Measurements from ENCODE around the gene HMX2.

The HMX2 gene, protein sequence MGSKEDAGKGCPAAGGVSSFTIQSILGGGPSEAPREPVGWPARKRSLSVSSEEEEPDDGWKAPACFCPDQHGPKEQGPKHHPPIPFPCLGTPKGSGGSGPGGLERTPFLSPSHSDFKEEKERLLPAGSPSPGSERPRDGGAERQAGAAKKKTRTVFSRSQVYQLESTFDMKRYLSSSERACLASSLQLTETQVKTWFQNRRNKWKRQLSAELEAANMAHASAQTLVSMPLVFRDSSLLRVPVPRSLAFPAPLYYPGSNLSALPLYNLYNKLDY

DNA sequence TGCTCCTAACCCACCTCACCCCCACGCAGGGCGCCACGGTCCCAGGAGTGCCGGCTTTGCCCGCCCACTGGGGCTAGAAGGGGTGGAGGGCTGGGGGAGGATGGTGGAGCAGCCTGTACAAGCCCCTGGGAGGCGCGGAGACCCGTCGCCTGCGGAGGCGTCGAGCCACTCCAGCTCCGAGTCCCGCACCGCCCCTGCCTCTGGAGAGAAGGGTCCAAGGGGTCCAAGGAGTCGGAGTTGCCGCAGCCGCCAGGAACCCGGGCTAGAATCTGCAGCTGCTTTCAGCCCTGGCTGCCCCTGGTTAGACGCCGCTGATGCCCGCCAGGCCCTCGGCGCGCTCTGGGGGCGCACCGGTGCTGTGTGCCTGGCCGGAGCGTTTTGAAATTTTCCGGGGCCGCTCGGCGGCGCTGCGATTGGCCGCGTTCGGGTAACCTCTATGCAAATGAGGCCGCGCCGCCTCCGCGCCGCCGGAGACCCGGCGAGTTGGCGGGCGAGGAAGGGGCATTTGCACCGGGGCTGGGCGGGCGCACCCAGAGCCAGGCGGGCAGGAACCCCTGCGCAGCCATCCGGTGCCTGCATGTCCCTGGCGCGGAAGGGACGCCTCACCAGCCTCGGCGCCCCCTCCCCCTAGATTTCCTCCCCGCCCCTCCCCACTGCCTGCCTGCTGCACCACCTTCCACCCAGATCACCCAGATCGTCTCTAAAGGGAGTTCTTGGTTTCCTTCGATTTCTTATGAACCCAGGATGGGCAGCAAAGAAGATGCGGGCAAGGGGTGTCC, at the start of gene HMX2:
Gene HMX2, plus strand, starts transcription at position 502 of the 779 bp plus-strand sequence. Its CDS starts 243 bp downstream, at position 745.
- DNase-seq = no peak

DNA sequence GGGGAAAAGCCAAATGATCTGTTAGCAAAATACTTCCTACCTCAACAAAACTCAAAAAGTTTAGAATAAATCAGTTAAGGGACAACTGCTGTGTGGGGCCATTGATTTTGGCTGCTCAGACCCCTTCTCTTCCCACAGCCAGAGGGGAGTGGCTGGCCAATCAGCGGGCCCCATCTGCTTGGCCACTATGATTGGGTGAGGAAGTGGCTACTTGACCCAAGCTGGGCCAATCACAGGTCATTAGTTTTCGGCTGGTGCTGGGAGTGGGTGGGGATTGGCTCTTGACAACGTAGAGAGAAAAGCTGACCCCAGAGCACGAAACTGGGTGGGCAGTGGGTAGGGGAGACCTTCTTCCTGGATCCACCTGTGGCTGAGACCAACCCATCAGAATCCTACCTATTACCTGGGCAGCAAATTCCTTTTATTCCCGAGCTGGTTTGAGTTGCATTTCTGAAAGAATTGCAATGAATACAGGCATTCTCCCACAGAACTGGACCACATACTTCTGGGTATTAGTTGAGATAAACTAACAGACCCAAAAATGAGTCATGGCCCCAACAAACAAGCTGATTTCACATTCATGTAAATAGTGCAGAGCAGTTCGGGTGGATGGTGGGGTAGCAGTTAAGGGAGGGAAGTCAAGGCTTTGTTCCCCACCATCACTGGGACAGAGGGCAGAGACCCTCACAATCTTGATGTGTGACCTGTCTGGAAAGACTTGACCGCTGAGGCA, 47.7 kb upstream of the HMX2 start:
- no peak for DNase-seq

DNA sequence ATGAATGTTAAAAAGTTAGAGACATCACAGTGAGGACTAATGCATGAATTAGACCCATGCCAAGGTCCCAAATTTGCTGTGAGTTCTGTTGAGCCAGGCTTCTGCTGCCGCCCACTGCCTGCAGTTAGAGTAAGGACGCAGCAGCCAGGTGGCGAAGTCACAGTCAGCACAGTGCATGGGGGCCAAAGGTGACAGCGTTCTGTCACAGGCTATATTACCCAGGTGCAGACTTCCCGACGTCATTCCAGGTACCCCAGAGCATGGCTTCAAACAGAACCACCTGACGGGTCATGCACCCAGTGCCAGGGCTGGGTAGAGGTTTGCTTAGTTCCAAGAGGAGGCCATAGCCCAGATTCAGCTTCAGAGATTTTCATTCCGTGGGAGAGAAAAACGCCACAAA, 46.1 kb upstream of the HMX2 start:
- no peak for DNase-seq

DNA sequence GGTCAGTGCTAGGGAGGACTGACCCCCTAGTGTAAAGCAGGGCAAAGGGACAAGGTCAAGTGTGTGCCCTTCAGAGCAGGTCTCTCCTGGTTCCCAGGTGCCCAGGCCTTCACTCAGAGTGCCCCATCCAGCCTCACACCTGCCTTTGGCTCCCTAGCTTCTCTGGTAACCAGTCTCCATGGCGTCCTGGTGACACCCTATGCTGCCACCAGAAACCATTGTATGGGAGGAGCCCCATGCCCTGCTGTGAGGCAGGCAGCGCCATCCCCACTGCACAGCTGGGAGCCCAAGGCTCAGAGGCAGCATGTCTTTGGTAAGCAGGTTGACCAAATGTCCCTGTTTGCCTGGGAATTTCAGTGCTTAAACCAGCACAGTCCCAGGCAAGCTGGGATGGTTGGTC, 45.3 kb upstream of the HMX2 start:
- DNase-seq = no peak

DNA sequence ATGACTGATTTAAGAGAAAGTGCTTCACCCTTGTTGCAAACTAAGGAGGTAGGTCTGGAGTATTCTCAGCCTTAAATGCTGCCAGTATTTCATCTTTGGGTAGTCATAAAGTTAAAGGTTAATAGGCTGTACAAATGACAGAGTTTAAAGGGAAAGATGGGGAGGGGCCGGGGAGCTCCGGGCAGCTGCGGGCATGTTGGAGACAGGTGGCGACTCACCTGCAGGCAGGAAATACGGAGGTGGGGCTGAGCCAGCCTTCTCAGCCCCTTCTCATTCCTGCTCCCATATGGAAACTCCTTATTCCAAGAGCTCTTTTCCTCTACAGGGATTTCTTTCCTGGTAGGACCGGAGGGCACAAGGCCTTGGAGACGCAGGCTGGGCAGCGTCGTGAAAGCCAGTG, 44.0 kb upstream of the HMX2 start:
- no peak for DNase-seq

DNA sequence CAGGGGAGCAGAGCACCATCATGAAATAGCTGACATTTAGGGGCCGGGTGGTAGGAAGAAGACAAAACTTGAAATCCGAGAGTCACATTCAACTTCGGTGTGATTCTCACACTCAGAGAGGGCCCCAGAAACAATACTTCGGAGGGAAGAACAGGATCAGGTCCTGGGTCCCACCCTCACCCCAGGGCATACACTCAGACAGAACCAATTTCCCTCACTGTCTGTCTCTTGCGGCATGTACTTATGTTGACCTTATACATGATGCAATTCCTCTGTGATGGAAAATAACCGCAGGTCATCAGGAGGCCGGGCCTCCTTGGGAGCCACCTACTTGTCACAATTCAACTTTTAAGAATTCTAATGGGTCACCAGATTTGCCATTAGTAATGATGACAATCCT, 38.5 kb upstream of the HMX2 start:
- DNase-seq = no peak

DNA sequence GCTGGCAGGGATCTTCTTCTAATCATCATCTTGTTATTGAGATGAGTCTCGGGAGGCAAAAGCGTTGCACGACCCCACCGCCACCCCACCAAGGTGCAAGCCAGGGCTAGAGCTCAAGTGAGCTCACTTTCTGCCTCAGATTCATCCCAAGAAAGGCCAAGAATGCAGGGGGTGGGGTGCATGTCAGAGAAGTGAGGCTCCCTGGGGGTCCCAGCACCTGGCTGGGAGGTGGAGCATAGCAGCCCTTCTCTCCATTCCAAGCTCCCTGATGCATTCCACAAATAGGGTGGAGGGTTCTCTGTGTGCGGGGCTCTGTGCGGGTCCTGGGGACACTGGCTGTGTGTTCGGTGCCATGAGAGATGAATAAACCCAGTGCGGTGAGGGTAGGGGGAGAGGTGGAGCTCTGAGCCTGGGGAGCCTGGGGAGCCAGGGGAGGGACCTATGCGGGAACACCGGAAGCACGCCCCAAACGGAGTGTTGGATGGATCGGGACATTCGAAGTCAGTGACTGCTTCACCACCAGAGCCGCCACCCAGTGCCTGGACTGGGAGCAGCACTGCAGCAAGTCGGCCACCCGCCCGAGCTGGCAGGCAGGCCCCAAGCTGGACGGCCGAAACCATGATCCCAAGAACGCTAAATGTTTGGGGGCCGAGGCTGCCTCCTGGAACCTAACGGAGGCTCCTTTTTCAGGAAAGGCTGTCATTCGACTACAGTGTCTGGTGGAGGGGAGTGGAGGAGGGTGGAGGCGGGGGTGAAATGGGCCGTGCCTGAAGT, 30.1 kb upstream of the HMX2 start:
- no peak for DNase-seq

DNA sequence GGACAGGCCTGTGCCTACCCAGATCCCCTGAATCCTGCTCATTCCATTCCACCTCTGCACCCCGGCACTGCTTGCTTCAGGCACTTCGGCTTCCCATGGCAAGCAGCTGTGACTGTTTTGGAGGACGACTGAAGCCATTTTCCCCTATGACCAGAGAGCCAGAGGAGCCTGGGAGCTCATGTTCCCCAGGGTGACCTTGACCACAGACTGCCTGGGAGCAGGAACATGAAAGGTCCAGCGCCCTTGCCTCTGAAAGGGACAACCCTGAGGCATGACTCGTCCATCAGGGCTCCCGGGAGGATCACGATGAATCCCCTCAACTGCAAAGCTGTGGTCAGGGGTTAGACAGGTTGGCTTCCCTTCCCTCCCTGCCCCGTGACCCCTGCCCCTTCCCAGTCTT, 28.9 kb upstream of the HMX2 start:
- DNase-seq = no peak

DNA sequence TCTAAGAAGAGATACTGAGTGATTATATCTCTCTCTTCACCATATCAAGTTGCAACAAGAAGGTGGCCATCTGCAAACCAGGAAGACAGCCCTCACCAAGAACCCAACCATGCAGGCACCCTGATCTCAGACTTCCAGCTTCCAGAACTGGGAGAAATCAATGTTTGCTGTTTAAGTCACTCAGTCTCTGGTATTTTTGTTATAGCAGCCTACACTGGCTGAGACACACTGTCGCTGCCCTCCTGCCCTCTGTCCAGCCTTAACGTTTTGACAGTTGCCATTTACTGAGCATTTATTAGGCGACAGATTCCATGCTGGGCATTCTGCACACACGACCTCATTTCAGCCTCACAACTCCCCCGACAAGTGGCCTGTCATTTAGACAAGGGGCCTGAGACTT, 21.7 kb upstream of the HMX2 start:
- DNase-seq = no peak

DNA sequence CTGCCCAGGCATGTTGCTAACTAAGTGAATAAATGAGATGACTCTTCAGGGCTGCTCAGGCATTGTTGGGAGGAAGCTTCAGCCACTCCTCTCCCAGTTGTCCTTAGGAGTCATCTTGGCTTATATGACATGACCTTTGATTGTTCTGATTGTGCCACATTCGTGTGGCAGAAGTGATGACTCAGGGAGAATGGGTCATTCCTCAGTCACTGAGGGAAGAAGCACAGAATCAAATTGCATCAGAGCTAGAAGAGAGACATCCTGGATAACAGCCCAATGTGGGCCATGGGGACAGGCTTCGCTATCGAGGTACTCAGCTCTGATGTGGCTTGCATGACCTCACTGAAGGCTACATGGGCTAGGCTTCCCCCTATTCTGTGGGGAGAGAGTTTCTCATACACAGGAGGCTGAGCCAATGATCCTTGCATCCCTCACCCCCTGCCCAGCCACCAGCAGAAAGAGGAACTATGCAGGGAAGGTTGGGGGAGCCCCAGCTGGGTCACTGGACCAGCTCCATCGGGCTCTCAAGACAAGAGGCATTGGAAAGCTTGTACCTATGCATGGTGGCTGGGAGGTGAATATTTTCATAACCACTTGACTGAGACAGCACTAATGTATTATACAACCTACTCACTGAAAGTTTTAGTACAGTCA, 18.2 kb upstream of the HMX2 start:
- DNase-seq = no peak

DNA sequence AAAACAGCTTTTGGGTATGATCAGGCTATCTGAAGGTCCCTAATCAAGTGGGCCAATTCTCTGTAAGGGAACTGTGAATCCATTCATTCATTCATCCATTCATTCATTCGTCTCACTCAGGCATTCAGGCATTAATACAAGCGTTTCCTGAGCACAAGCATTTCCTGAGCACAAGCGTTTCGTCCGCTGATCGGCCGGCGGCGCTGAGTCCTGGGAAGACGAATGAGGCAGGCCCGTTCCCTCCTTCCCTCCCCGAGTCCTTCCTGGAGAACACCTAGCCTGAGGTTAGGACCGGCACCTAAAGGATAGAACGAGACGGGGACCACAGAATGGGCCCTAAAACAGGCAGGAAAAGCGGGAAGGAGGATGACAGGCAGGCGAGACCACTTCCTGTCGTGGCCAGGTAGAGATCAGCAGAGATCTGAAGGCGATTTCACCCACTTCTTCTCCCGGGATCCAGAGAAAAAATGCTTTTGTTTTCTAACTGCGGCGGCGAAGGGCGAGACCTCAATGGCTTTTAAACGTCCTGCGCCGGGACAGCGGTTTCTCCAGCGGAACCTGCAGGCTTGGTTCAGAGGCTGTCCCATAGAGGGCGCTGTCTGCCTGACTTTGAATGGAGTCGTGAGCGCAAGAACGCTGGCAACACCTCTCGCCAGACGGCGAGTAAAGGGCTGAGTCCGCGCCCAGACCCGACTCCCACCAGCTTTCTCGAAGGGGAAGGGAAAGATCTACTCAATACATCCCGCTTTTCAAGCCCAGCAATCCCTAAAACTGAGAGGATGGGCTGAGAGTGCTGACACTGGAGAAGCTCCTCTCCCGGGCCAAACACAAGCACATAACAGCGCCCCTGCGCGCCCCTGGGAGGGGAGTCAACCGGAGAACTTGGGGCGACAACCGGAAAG, 15.1 kb upstream of the HMX2 start:
- DNase-seq = no peak

DNA sequence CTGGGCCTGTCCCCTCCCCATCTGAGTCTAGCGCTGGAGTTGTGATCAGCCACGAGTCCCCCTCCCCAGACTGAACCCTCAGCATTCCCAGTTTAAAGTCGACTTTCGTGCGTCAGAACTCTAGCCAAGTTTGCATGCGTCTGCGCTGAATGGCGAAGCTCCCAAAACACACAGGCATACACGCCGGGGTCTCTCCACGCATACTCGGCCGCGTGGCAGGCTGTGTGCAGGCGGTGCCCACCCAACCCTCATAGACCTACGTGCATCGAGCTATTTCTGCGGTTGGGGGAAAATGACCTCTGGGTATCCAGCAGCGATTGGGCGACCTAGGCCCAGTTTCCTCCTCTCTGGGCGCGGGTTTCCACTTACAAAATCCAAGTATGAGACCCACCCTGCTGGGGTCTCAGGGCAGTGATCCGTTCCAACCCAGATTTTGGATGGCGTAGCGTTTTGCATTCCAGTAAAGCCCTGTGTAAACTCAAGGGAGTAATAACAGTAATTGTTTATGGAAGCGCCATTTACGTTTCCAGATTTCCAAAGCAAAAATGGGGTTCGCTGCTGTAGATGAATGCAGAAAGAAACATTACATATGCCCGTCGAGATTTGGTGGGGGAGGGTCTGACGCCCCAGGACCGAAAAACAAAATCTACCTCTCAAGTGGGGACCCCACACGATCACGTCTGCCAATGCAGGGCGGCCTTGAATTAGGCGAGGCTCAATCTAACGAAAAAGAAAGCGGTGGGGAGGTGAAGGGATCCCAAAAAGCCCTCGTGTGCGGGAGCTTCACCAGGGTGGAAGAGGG, 14.2 kb upstream of the HMX2 start:
- DNase-seq = no peak

DNA sequence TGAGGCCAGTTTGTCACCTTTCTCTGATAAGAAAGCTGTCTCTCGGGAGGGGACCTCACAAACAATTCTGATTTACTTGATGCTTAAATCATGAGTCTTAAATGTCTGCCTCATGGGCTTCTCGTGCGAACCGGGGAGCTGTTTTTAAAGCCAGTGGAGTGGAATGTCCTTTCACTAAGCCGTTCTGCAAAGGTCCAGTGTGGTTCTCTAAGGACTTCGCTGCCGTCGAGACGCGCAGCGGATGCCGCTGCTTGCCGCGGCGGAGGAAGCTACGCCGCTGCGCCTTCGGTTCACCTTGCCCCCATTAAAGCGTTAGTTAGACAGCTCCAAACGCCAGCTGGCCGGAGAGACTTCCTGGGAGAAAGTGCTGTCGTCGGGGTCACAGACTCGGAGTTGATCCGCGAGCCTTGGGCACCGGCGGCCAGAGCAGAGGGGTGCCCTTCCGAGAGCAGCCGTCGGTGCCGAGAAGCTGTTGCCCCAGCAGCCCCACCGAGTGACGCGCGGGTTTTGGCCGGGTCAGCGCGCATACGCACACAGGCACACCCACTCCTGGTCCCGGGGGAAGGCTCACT, 13.5 kb upstream of the HMX2 start:
- DNase-seq = no peak

DNA sequence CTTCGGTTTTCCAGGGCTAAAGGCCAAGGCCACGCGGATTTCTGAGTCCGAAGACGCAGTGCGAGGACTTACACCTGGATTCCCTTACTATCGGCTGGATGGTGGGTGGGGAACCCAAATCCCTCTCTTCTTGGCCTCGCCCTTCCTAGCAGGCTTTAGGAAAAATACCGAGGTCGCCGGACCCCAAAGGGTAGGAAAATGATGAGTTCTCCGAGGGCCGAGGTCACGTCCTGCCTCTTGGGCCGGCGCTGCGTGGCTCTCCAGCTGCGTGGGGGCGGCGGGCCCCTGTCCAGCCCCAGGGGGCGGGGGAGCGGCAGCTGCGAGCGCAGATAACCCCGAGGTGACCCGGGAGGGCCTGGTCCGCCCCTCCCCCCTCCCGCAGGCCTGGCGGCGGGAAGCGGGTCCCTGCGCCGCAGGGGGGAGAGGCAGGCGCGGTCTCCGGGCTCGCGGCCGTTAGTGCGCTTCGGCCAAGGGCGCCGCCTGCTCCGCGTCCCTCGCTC, 13.0 kb upstream of the HMX2 start:
- no peak for DNase-seq

DNA sequence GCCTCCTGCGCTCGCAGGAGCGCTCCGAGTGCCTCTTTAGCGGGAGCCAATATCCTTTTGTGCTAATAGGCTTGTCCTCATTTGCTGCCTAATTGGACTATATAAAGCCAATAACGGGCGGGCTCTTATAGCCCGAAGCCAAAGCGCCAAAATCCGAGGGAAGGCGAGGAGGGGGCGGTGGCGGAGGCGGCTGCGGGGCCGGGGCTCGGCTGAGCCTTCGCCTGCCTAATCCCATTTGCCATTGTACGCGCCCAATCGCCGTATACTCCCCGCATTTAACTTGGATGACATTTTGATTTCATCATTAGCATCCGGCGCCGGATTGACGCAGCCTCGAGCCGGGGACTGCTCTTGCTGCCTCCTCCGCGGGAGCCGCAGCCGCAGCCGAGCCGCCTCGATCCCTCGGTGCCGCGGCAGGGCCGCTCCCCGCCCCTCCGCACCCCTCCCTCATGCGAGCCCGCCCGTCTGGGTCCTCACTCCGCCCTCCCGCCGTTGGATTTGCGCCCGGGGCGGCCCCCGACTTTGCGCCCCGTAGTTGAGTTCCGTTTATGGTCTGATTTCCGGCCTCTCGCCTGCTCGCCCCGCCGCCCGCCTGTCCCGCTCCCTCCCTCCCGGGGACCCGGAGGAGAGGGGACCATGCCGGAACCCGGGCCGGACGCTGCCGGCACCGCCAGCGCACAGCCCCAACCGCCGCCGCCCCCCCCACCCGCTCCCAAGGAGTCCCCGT, 12.4 kb upstream of the HMX2 start, which contains the start of gene HMX3:
Gene HMX3, plus strand, starts transcription at position 556 of the 727 bp plus-strand sequence. Its CDS starts 81 bp downstream, at position 637.
- no peak for DNase-seq

DNA sequence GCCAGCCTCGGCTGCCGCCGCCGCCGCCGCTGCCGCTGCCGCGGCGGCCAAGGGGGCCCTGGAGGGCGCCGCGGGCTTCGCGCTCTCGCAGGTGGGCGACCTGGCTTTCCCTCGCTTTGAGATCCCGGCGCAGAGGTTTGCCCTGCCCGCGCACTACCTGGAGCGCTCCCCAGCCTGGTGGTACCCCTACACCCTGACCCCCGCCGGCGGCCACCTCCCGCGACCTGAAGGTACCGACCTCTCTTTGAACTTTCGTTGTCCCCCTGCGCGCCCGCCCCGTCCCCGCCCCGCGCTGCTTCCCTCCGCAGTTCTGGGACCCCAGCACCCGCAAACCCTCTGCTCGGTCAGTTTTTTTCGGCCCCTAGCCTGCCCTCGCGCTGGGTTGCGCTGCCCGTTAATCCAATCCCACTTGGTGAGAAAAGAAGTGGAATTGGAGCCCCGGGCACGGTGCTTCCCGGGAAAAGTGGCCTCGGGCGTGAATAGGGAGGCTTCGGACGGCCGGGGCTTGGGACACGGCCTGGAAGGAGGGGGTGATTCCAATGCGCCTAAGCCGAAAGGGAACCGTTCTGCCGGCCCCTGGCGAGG, 11.6 kb upstream of the HMX2 start:
- DNase-seq = no peak

DNA sequence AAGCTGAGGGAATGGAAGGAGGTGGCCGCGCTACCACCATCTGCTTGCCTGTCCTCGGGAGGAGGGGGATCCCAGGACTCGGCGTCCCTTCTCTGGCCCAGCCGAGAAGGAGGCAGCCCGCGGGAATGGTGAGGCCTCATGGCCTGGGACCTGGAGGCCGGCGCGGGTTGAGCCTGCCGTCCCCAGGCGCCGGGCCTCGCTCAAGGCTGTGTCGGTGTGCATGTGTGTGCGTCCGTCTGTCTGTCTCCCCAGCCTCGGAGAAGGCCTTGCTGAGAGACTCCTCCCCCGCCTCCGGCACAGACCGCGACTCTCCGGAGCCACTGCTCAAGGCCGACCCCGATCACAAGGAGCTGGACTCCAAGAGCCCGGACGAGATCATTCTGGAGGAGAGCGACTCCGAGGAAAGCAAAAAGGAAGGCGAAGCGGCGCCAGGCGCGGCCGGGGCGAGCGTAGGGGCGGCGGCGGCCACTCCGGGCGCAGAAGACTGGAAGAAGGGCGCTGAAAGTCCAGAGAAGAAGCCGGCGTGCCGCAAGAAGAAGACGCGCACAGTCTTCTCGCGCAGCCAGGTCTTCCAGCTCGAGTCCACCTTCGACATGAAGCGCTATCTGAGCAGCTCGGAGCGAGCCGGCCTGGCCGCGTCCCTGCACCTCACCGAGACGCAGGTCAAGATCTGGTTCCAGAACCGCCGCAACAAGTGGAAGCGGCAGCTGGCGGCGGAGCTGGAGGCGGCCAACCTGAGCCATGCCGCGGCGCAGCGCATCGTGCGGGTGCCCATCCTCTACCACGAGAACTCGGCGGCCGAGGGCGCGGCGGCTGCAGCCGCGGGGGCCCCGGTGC, 10.9 kb upstream of the HMX2 start:
- DNase-seq = no peak

DNA sequence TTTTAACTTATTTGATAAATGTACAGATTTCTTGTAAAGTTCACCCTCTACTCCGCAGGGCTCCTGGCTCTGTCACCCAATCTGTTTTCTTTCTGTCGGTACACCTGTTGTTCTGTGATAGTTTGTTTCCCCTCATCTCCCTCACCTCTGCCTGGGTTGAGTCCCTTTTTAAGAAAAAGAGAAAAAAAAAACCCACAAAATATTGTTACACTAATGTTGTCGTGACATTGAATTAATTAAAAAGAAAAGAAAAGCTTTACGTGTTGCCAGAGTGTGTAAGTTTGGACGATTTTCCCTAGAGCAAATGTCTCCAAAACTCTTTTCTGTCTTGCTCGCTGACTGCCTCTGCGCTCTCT, 8.8 kb upstream of the HMX2 start:
- no peak for DNase-seq
